Measurements from ENCODE around the gene CXCR6.

DNA sequence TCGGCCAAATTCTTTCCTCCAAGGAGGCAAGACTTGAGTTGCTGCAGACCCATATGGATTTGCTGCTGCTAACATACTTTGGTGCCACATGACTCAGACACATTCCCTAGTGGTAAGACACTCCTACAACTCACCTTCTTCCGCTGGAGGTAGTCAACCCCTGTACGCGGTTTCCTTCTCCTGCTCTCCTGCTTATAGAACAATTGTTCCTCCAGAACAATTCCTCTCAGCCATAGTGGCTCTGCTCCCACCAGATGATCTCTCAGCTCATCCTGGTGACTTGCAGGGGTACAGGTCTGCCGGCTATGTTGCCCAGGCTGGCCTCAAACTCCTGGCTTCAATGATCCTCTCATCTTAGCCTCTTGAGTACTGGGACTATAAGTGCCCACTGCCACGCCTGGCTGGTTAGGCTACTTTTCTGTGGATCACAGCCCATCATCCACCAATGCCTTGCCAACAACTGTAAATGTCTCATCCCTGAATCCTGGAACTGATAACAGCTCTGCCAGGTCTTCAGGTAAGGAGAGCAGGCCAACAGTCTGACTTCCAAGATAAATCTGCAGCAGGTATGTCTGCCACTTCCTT, 2.4 kb upstream of the CXCR6 start:
- TF ChIP-seq, protein P1, sequence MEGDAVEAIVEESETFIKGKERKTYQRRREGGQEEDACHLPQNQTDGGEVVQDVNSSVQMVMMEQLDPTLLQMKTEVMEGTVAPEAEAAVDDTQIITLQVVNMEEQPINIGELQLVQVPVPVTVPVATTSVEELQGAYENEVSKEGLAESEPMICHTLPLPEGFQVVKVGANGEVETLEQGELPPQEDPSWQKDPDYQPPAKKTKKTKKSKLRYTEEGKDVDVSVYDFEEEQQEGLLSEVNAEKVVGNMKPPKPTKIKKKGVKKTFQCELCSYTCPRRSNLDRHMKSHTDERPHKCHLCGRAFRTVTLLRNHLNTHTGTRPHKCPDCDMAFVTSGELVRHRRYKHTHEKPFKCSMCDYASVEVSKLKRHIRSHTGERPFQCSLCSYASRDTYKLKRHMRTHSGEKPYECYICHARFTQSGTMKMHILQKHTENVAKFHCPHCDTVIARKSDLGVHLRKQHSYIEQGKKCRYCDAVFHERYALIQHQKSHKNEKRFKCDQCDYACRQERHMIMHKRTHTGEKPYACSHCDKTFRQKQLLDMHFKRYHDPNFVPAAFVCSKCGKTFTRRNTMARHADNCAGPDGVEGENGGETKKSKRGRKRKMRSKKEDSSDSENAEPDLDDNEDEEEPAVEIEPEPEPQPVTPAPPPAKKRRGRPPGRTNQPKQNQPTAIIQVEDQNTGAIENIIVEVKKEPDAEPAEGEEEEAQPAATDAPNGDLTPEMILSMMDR (conservative IDR thresholded peaks at IDR 0.05 in 1 of 2, IDR thresholded peaks at IDR 0.05 in 1 of 2; ENCODE audit: low read depth in 1 of 2, low read length in 2 of 2), result no peak
- TF ChIP-seq EZH2 (IDR thresholded peaks at IDR 0.05; ENCODE audit: low read length, missing control alignments), result no peak
